K562 (cell line): ENCODE data around the gene HMCN1. TPM values are rescaled to one million over a fixed set of nuclear protein-coding genes. Genes with fewer than 3 reads are reported as not detected.
"Not testable (repeated sequence)": the region's sequence is repeated elsewhere in the genome, so short reads cannot be mapped to it uniquely, and the experiment has no call there.

Source experiments
- ATAC-seq: fragments of 200-7000 bp; cut with Tn5 transposase; 3 replicates; pipeline ENCODE4 v1.9.1; 2020; ENCODE audit warnings: moderate library complexity
- BruUV-seq: library from RNA; stranded (reverse); fragments of 400-500 nt; replicated peaks from 2 replicates; lab custom pipeline; 2021; lab: Mats Ljungman, UMichigan
- CTCF ChIA-PET: fragments of 300-600 bp; formaldehyde crosslinking; extraction: SDS; loops from one replicate; lab custom pipeline; 2021; ENCODE audit warnings: low intra/inter-chr PET ratio; lab: Yijun Ruan, JAX
- POLR2A ChIA-PET: fragments of 300-600, 350-650 bp; sonication (Branson Sonifier 250); formaldehyde crosslinking; extraction: SDS; loops from one replicate; lab custom pipeline; 2021; ENCODE audit warnings: antibody characterized with exemption, inconsistent platforms; lab: Yijun Ruan, JAX
- DNase-seq, 4 experiments: peaks; one replicate each; pipeline versions ENCODE4 v3.0.0 to v3.0.0-alpha.2; 2011 to 2018; ENCODE audit warnings: low spot score in 3 of 4, mixed read lengths in 3 of 4; ENCODE audit errors: extremely low read depth in 1 of 4
- FAIRE-seq: peaks from 2 replicates; lab custom pipeline; 2011; peaks lifted over from hg19 to GRCh38; lab: Jason Lieb, UNC
- H2AFZ ChIP-seq: 2 replicates; pipeline ENCODE4 v1.6.0; 2011; ENCODE audit warnings: low read depth, low read length, control low read depth, inconsistent platforms
- H3K27ac ChIP-seq: fragments of 200-600 bp; 3 replicates; pipeline ENCODE4 v1.8.0; 2011; ENCODE audit warnings: low read depth, mild to moderate bottlenecking, control low read depth, inconsistent platforms, low read length, moderate library complexity, mixed read lengths; ENCODE audit errors: extremely low read depth
- H3K27me3 ChIP-seq, 2 experiments: fragments of 300-600 bp in 1 of 2; 2 replicates in 1 of 2; 3 replicates in 1 of 2; pipeline versions ENCODE4 v1.6.0 to v1.8.0; 2011; ENCODE audit warnings: inconsistent platforms in 2 of 2, low read length in 2 of 2, mild to moderate bottlenecking in 1 of 2, mixed read lengths in 1 of 2, moderate library complexity in 1 of 2; ENCODE audit not compliant: control insufficient read depth in 2 of 2, insufficient read depth in 2 of 2
- H3K36me3 ChIP-seq: fragments of 300-600 bp; 3 replicates; pipeline ENCODE4 v1.8.0; 2011; ENCODE audit warnings: mild to moderate bottlenecking, low read length, inconsistent platforms; ENCODE audit not compliant: control insufficient read depth, insufficient read depth
- H3K4me1 ChIP-seq, 2 experiments: fragments of 200-600 bp in 1 of 2; replicated peaks in 1 of 2; 2 replicates in 1 of 2; 3 replicates in 1 of 2; pipeline versions ENCODE4 v1.5.1 to v1.8.0; 2011; ENCODE audit warnings: inconsistent platforms in 2 of 2, low read length in 2 of 2, mild to moderate bottlenecking in 1 of 2, mixed read lengths in 1 of 2, moderate library complexity in 1 of 2; ENCODE audit not compliant: control insufficient read depth in 2 of 2, insufficient read depth in 2 of 2
- H3K4me2 ChIP-seq: 2 replicates; pipeline ENCODE4 v1.6.1; 2011; ENCODE audit warnings: low read length, control low read depth, inconsistent platforms, mixed read lengths; ENCODE audit not compliant: insufficient read depth
- H3K4me3 ChIP-seq: fragments of 200-600 bp; sonication (generic), shearing (Covaris generic); 2 replicates; pipeline ENCODE4 v1.5.1; 2016; ENCODE audit warnings: control low read depth, inconsistent platforms
- H3K79me2 ChIP-seq: fragments of 200-600 bp; 3 replicates; pipeline ENCODE4 v1.8.0; 2011; ENCODE audit warnings: low read length, inconsistent platforms; ENCODE audit not compliant: control insufficient read depth, insufficient read depth
- H3K9ac ChIP-seq, 2 experiments: 2 replicates each; pipeline versions ENCODE4 v1.6.0 to v1.6.1; 2011; ENCODE audit warnings: low read depth in 2 of 2, low read length in 2 of 2, control low read depth in 1 of 2, inconsistent platforms in 1 of 2, mild to moderate bottlenecking in 1 of 2, mixed read lengths in 1 of 2; ENCODE audit not compliant: insufficient read depth in 1 of 2
- H3K9me1 ChIP-seq: one replicate; pipeline ENCODE4 v1.6.0; 2011; ENCODE audit warnings: inconsistent platforms, mild to moderate bottlenecking, low read length, moderate library complexity; ENCODE audit not compliant: control insufficient read depth, insufficient read depth
- H3K9me3 ChIP-seq: replicated peaks from 2 replicates; pipeline ENCODE4 v1.5.1; 2011; ENCODE audit warnings: low read depth, low read length, inconsistent platforms; ENCODE audit not compliant: control insufficient read depth, insufficient read depth
- H4K20me1 ChIP-seq: replicated peaks from 2 replicates; pipeline ENCODE4 v1.6.1; 2011; ENCODE audit warnings: low read length, inconsistent platforms, mixed read lengths; ENCODE audit not compliant: control insufficient read depth, insufficient read depth
- BCOR ChIP-seq: fragments of 450-650 bp; IDR thresholded peaks from 2 replicates; pipeline ENCODE4 v1.6.1; 2016
- BRCA1 ChIP-seq, 2 experiments: fragments of 450-650 bp in 1 of 2; sonication (generic) in 1 of 2; formaldehyde crosslinking in 1 of 2; IDR thresholded peaks; 2 replicates each; pipeline versions ENCODE4 v1.5.0 to v1.6.1; 2017 to 2020; ENCODE audit warnings: mild to moderate bottlenecking in 1 of 2, missing genetic modification reagents in 1 of 2
- CHD1 ChIP-seq: fragments of 200-600 bp; sonication (generic); IDR thresholded peaks from one replicate; pipeline ENCODE4 v1.6.1; 2012; ENCODE audit warnings: mild to moderate bottlenecking, moderate library complexity, low read length, inconsistent platforms
- HDAC2 ChIP-seq: fragments of 450-650 bp; IDR thresholded peaks from 2 replicates; pipeline ENCODE4 v1.6.1; 2016; ENCODE audit warnings: mild to moderate bottlenecking
- JUN ChIP-seq, 2 experiments: sonication (generic) in 1 of 2; formaldehyde crosslinking in 1 of 2; IDR thresholded peaks; 2 replicates each; pipeline versions ENCODE4 v1.6.1 to v1.8.0; 2012 to 2022; ENCODE audit warnings: borderline replicate concordance in 2 of 2, mild to moderate bottlenecking in 2 of 2, improper control_type of control experiment in 1 of 2, low read depth in 1 of 2, low read length in 1 of 2, missing genetic modification reagents in 1 of 2
- KLF13 ChIP-seq: fragments of 450-650 bp; IDR thresholded peaks from 2 replicates; pipeline ENCODE4 v1.6.1; 2016; ENCODE audit warnings: missing genetic modification characterization, low read depth, mild to moderate bottlenecking, missing compliant biosample characterization, moderate library complexity, borderline replicate concordance
- MCM3 ChIP-seq: fragments of 450-650 bp; IDR thresholded peaks from 2 replicates; pipeline ENCODE4 v1.6.1; 2016
- MEIS2 ChIP-seq: fragments of 450-650 bp; IDR thresholded peaks from 2 replicates; pipeline ENCODE4 v1.6.1; 2014; ENCODE audit warnings: mild to moderate bottlenecking; ENCODE audit not compliant: partially characterized antibody
- SIN3A ChIP-seq, 2 experiments: fragments of 150-350 bp in 1 of 2; IDR thresholded peaks; 2 replicates each; pipeline ENCODE4 v1.6.1; 2011 to 2016; ENCODE audit warnings: borderline replicate concordance in 2 of 2, low read depth in 2 of 2, low read length in 2 of 2, mild to moderate bottlenecking in 2 of 2, moderate library complexity in 2 of 2; ENCODE audit not compliant: control insufficient read depth in 1 of 2
- SOX6 ChIP-seq: fragments of 450-650 bp; IDR thresholded peaks from 2 replicates; pipeline ENCODE4 v1.6.1; 2014; ENCODE audit warnings: mild to moderate bottlenecking
- SRF ChIP-seq, 2 experiments: fragments of 250-450, 450-650 bp in 1 of 2; sonication (Bioruptor Pico) in 1 of 2; sonication (generic) in 1 of 2; formaldehyde crosslinking; IDR thresholded peaks; 2 replicates each; pipeline versions ENCODE4 v1.5.0 to v1.5.1; 2020 to 2022; ENCODE audit warnings: mild to moderate bottlenecking in 1 of 2, missing genetic modification reagents in 1 of 2
- ZKSCAN8 ChIP-seq: fragments of 200-800 bp; sonication (Bioruptor generic); IDR thresholded peaks from 2 replicates; pipeline ENCODE4 v1.6.1; 2016; ENCODE audit warnings: missing genetic modification characterization, missing compliant biosample characterization
- ZNF121 ChIP-seq: sonication (generic); formaldehyde crosslinking; conservative IDR thresholded peaks from 2 replicates; pipeline ENCODE4 v1.8.0; 2022; ENCODE audit warnings: missing genetic modification reagents
- ZNF124 ChIP-seq: sonication (generic); formaldehyde crosslinking; IDR thresholded peaks from 2 replicates; pipeline ENCODE4 v1.8.1; 2022; ENCODE audit warnings: missing genetic modification reagents
- ZNF79 ChIP-seq: fragments of 250-450 bp; sonication (Bioruptor Pico); IDR thresholded peaks from 2 replicates; pipeline ENCODE4 v1.4.0; 2020; ENCODE audit warnings: low read depth, mild to moderate bottlenecking, moderate library complexity
- WGBS: fragments of 100-300 bp; shearing (Covaris generic); methylation state at CpG from one replicate; pipeline ENCODE4 v1.1.6; 2016; ENCODE audit warnings: low coverage, mixed read lengths; ENCODE audit not compliant: insufficient coverage; ENCODE audit errors: missing lambda C conversion rate; 5-methylcytosine and 5-hydroxymethylcytosine counted together
- in situ Hi-C: fragments of 300-500 bp; cut with MboI; formaldehyde crosslinking; loops from 4 replicates; pipeline ENCODE4 v1.15.0; 2018; ENCODE audit warnings: inconsistent platforms, mixed read lengths
- intact Hi-C: fragments of 100-400 bp; cut with micrococcal nuclease; formaldehyde crosslinking; loops from 2 replicates; pipeline ENCODE4 v1.14.2; 2022
- polyA plus RNA-seq, 8 experiments: library from polyadenylated mRNA; depleted of rRNA in 4 of 8; stranded (reverse) in 5 of 8; unstranded in 3 of 8; fragments of >200 nt; fragmentation: Nextera tagmentation in 2 of 8; fragmentation: Illumina TruSeq in 1 of 8; extraction: Ambion mirVana in 2 of 8; extraction: Trizol in 1 of 8; gene quantifications; 2 replicates each; pipeline versions ENCODE4 v1.2.1 to v1.2.3, GENCODE V29; 2011 to 2014; ENCODE audit warnings: inconsistent platforms in 1 of 8, missing spikeins in 1 of 8
- total RNA-seq, 7 experiments: library from RNA; depleted of rRNA in 6 of 7; stranded (reverse); fragments of >200 nt in 6 of 7; fragmentation: Illumina TruSeq in 2 of 7; extraction: Trizol in 2 of 7; gene quantifications; 2 replicates each; pipeline versions ENCODE4 v1.2.1 to v1.2.3, GENCODE V29; 2011 to 2021; ENCODE audit warnings: low replicate concordance in 1 of 7
- TF ChIP-seq, protein P1 (sequence below): fragments of 450-650 bp; formaldehyde crosslinking; IDR thresholded peaks from 2 replicates; pipeline ENCODE4 v1.4.0; 2020; ENCODE audit warnings: mild to moderate bottlenecking, moderate library complexity

HMCN1 gene
- total and polyA plus RNA-seq, 9 of the 15 experiments (the other 6 are each of a cell fraction or from before 2014, with no cell fraction given), result 0.07 to 0.36 (median 0.21) TPM

DNA sequence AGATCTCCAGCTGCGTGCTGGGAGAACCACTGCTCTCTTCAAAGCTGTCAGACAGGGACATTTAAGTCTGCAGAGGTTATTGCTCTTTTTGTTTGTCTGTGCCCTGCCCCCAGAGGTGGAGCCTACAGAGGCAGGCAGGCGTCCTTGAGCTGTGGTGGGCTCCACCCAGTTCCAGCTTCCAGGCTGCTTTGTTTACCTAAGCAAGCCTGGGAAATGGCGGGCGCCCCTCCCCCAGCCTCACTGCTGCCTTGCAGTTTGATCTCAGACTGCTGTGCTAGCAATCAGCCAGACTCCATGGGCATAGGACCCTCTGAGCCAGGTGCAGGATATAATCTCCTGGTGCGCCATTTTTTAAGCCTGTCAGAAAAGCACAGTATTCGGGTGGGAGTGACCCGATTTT, 428.7 kb downstream of the HMCN1 start:
- H3K4me3 ChIP-seq, H2AFZ ChIP-seq, H4K20me1 ChIP-seq, DNase-seq, POLR2A ChIA-PET, intact Hi-C loops, H3K27me3 ChIP-seq, H3K27ac ChIP-seq, H3K4me1 ChIP-seq, H3K9me1 ChIP-seq, CTCF ChIA-PET, H3K9ac ChIP-seq, BruUV-seq, H3K4me2 ChIP-seq, FAIRE-seq, H3K9me3 ChIP-seq, H3K79me2 ChIP-seq, ATAC-seq, in situ Hi-C loops, H3K36me3 ChIP-seq: not testable (repeated sequence)
- 46% methylated on average over 6 of the region's 7 CpGs for WGBS

DNA sequence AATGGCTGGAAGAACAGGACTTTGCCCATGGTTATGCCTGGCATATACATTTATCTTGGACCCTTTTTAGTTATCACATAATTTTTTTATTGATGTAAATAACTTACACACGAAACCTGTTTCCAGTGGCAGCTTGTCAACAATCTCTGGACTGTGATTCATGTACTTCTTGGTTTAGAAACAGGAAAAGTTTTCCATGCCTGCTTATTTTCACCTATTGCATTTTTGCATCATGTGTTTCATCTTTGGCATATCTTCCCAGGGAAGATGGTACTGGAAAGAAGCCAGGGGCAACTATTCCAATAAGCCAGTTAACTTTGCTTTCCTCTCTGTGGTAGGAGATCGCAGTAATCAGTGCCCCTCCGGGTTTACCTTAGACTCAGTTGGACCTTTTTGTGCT, 430.6 kb downstream of the HMCN1 start:
- H3K4me1 ChIP-seq, result peaks cover 0 to 5% of the 10 kb centered on the region in 2 experiments; a peak in 2 of 5 replicates
- H4K20me1 ChIP-seq, result no peaks in the 10 kb centered on the region
- ChIA-PET CTCF (no interaction called here), POLR2A (interaction anchor here (1.2 kb wide), 1 partner anchor 15 kb away, joined by 3 read pairs; no protein-coding TSS in a partner anchor)
- BruUV-seq, result no TSS peak
- H3K36me3 ChIP-seq, result no peaks in the 10 kb centered on the region
- intact Hi-C loops (no loop called here), in situ Hi-C loops (no loop called here)
- H3K9me3 ChIP-seq, result no peaks in the 10 kb centered on the region
- no peaks in the 10 kb centered on the region for H3K27me3 ChIP-seq
- DNase-seq, result no peak
- H2AFZ ChIP-seq, result no peak overlapping the region
- H3K27ac ChIP-seq, result no peak overlapping the region
- no peak overlapping the region for H3K9ac ChIP-seq
- no peak for ATAC-seq
- H3K79me2 ChIP-seq, result no peaks in the 10 kb centered on the region
- no peaks in the 10 kb centered on the region for H3K9me1 ChIP-seq
- WGBS, result 29% methylated on average over 3 of the region's 3 CpGs
- no peak for FAIRE-seq
- H3K4me3 ChIP-seq, result no peak overlapping the region
- no peak overlapping the region for H3K4me2 ChIP-seq
- TF ChIP-seq SRF (CRISPR knock-in tag; IDR thresholded peaks at IDR 0.05) (no peak), JUN (IDR thresholded peaks at IDR 0.05; ENCODE audit: borderline replicate concordance, low read depth, low read length) (no peak), JUN (CRISPR knock-in tag; IDR thresholded peaks at IDR 0.05; ENCODE audit: borderline replicate concordance) (no peak), ZNF121 (no peak), HDAC2 (no peak), SOX6 (no peak), ZNF79 (CRISPR knock-in tag) (no peak), SIN3A (IDR thresholded peaks at IDR 0.05; ENCODE audit: borderline replicate concordance in 2 of 2, control insufficient read depth in 1 of 2, low read depth in 2 of 2, low read length in 2 of 2) (no peak), ZNF124 (no peak), MCM3 (no peak), CHD1 (no peak), ZKSCAN8 (CRISPR knock-in tag) (no peak), BRCA1 (IDR thresholded peaks at IDR 0.05) (no peak), BRCA1 (CRISPR knock-in tag; IDR thresholded peaks at IDR 0.05) (no peak), KLF13 (tag) (no peak), BCOR (no peak), MEIS2 (no peak)
- TF ChIP-seq, protein P1, sequence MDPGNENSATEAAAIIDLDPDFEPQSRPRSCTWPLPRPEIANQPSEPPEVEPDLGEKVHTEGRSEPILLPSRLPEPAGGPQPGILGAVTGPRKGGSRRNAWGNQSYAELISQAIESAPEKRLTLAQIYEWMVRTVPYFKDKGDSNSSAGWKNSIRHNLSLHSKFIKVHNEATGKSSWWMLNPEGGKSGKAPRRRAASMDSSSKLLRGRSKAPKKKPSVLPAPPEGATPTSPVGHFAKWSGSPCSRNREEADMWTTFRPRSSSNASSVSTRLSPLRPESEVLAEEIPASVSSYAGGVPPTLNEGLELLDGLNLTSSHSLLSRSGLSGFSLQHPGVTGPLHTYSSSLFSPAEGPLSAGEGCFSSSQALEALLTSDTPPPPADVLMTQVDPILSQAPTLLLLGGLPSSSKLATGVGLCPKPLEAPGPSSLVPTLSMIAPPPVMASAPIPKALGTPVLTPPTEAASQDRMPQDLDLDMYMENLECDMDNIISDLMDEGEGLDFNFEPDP (CRISPR knock-in tag), result no peak
